H9 (cell line): ENCODE results near the gene ZSCAN31. TPM values are rescaled to one million over a fixed set of nuclear protein-coding genes. Genes with fewer than 3 reads are reported as not detected.

Experiments
- DNase-seq: peaks from one replicate; pipeline ENCODE4 v3.0.0-alpha.2; 2017
- H2AFZ ChIP-seq: one replicate; pipeline ENCODE4 v1.6.1; 2013; ENCODE audit warnings: mild to moderate bottlenecking, low read length, control low read depth, moderate library complexity
- H2AK5ac ChIP-seq: 2 replicates; pipeline ENCODE4 v1.6.1; 2013; ENCODE audit warnings: low read length, control low read depth, mixed read lengths; ENCODE audit not compliant: insufficient read length
- H2BK120ac ChIP-seq: one replicate; pipeline ENCODE4 v1.6.1; 2013; ENCODE audit warnings: low read depth, mild to moderate bottlenecking, low read length, control low read depth, inconsistent platforms; ENCODE audit not compliant: poor library complexity, severe bottlenecking
- H2BK12ac ChIP-seq: 2 replicates; pipeline ENCODE4 v1.6.1; 2013; ENCODE audit warnings: low read length, control low read depth, mixed read lengths, low read depth; ENCODE audit not compliant: insufficient read length
- H2BK15ac ChIP-seq: 2 replicates; pipeline ENCODE4 v1.6.1; 2013; ENCODE audit warnings: low read depth, low read length, control low read depth
- H2BK20ac ChIP-seq: one replicate; pipeline ENCODE4 v1.6.1; 2013; ENCODE audit warnings: low read depth, mild to moderate bottlenecking, low read length, control low read depth, inconsistent platforms; ENCODE audit not compliant: poor library complexity, severe bottlenecking
- H2BK5ac ChIP-seq: 2 replicates; pipeline ENCODE4 v1.6.1; 2013; ENCODE audit warnings: low read length, control low read depth, mixed read lengths; ENCODE audit not compliant: insufficient read length
- H3K14ac ChIP-seq: 2 replicates; pipeline ENCODE4 v1.6.1; 2013; ENCODE audit warnings: low read length, control low read depth; ENCODE audit not compliant: insufficient read depth
- H3K18ac ChIP-seq: 2 replicates; pipeline ENCODE4 v1.6.1; 2013; ENCODE audit warnings: low read depth, mild to moderate bottlenecking, mixed read lengths, low read length, control low read depth; ENCODE audit not compliant: insufficient read length
- H3K23ac ChIP-seq: 2 replicates; pipeline ENCODE4 v1.6.1; 2013; ENCODE audit warnings: low read length, control low read depth, mixed read lengths, low read depth; ENCODE audit not compliant: insufficient read length
- H3K23me2 ChIP-seq: 2 replicates; pipeline ENCODE4 v1.6.1; 2013; ENCODE audit warnings: low read depth, mild to moderate bottlenecking, mixed read lengths, low read length, control low read depth; ENCODE audit not compliant: insufficient read length, poor library complexity, severe bottlenecking
- H3K27ac ChIP-seq: 2 replicates; pipeline ENCODE4 v1.5.1; 2013; ENCODE audit warnings: low read length, control low read depth, mixed read lengths, low read depth; ENCODE audit not compliant: insufficient read length
- H3K27me3 ChIP-seq: 2 replicates; pipeline ENCODE4 v1.6.1; 2013; ENCODE audit warnings: low read length, control low read depth, inconsistent platforms; ENCODE audit not compliant: insufficient read depth
- H3K4ac ChIP-seq: 2 replicates; pipeline ENCODE4 v1.6.1; 2013; ENCODE audit warnings: low read depth, mild to moderate bottlenecking, control low read depth, inconsistent platforms, low read length, moderate library complexity
- H3K4me1 ChIP-seq: 2 replicates; pipeline ENCODE4 v1.6.1; 2013; ENCODE audit warnings: low read length, control low read depth, inconsistent platforms; ENCODE audit not compliant: insufficient read depth
- H3K4me2 ChIP-seq: 2 replicates; pipeline ENCODE4 v1.6.1; 2013; ENCODE audit warnings: low read length, control low read depth, mixed read lengths; ENCODE audit not compliant: insufficient read length, insufficient read depth
- H3K56ac ChIP-seq: 2 replicates; pipeline ENCODE4 v1.6.1; 2013; ENCODE audit warnings: low read depth, mild to moderate bottlenecking, mixed read lengths, low read length, control low read depth; ENCODE audit not compliant: insufficient read length
- H3K79me1 ChIP-seq: 2 replicates; pipeline ENCODE4 v1.6.1; 2013; ENCODE audit warnings: low read depth, mild to moderate bottlenecking, moderate library complexity, low read length, control low read depth, inconsistent platforms; ENCODE audit not compliant: insufficient read depth, poor library complexity, severe bottlenecking
- H3K79me2 ChIP-seq: 2 replicates; pipeline ENCODE4 v1.6.1; 2013; ENCODE audit warnings: low read length, control low read depth, inconsistent platforms; ENCODE audit not compliant: insufficient read depth
- H3K9ac ChIP-seq: 2 replicates; pipeline ENCODE4 v1.6.1; 2013; ENCODE audit warnings: low read length, control low read depth, mixed read lengths; ENCODE audit not compliant: insufficient read length; ENCODE audit errors: extremely low read depth
- H3K9me3 ChIP-seq: one replicate; pipeline ENCODE4 v1.6.1; 2013; ENCODE audit warnings: low read depth, low read length, inconsistent platforms; ENCODE audit not compliant: control insufficient read depth
- H3T11ph ChIP-seq: one replicate; pipeline ENCODE4 v1.6.1; 2013; ENCODE audit warnings: mild to moderate bottlenecking, low read length, control low read depth, inconsistent platforms
- H4K20me1 ChIP-seq: one replicate; pipeline ENCODE4 v1.6.1; 2013; ENCODE audit not compliant: control insufficient read depth, insufficient read length, insufficient read depth
- H4K5ac ChIP-seq: 2 replicates; pipeline ENCODE4 v1.6.1; 2013; ENCODE audit warnings: low read depth, mild to moderate bottlenecking, mixed read lengths, low read length, control low read depth; ENCODE audit not compliant: insufficient read length
- H4K8ac ChIP-seq: replicated peaks from 2 replicates; pipeline ENCODE4 v1.6.1; 2013; ENCODE audit warnings: low read length, control low read depth, mixed read lengths, low read depth; ENCODE audit not compliant: insufficient read length
- H4K91ac ChIP-seq: 2 replicates; pipeline ENCODE4 v1.6.1; 2013; ENCODE audit warnings: low read depth, mild to moderate bottlenecking, moderate library complexity, mixed read lengths, low read length, control low read depth; ENCODE audit not compliant: insufficient read length
- H3K27ac Mint-ChIP-seq, 3 experiments: 2 replicates in 2 of 3; 3 replicates in 1 of 3; pipeline ENCODE4 v1.8.0; 2020 to 2021; ENCODE audit warnings: mixed read lengths in 3 of 3, mild to moderate bottlenecking in 1 of 3, moderate library complexity in 1 of 3
- H3K27me3 Mint-ChIP-seq: 2 replicates; pipeline ENCODE4 v1.8.0; 2021; ENCODE audit warnings: low read depth, mild to moderate bottlenecking, moderate library complexity, mixed read lengths
- H3K36me3 Mint-ChIP-seq, 3 experiments: 2 replicates in 2 of 3; 3 replicates in 1 of 3; pipeline ENCODE4 v1.8.0; 2020 to 2021; ENCODE audit warnings: low read depth in 3 of 3, mixed read lengths in 3 of 3; ENCODE audit not compliant: insufficient read depth in 1 of 3
- H3K4me1 Mint-ChIP-seq, 2 experiments: 2 replicates each; pipeline ENCODE4 v1.8.0; 2020; ENCODE audit warnings: mixed read lengths in 2 of 2
- H3K4me3 Mint-ChIP-seq, 2 experiments: 2 replicates in 1 of 2; 3 replicates in 1 of 2; pipeline ENCODE4 v1.8.0; 2020 to 2021; ENCODE audit warnings: mild to moderate bottlenecking in 2 of 2, mixed read lengths in 2 of 2, moderate library complexity in 1 of 2
- H3K9me3 Mint-ChIP-seq, 2 experiments: 2 replicates in 1 of 2; 3 replicates in 1 of 2; pipeline ENCODE4 v1.8.0; 2020; ENCODE audit warnings: mild to moderate bottlenecking in 2 of 2, mixed read lengths in 2 of 2, moderate library complexity in 1 of 2
- WGBS: extraction: QIAGEN DNeasy Blood & Tissue Kit; methylation state at CpG from one replicate; pipeline ENCODE4 v1.1.7; 2013; ENCODE audit warnings: missing lambda C conversion rate, low lambda C conversion rate, mixed read lengths; ENCODE audit not compliant: insufficient read length; ENCODE audit errors: extremely low coverage; 5-methylcytosine and 5-hydroxymethylcytosine counted together
- total RNA-seq: library from RNA; stranded (reverse); gene quantifications from 2 replicates; pipeline ENCODE4 v1.2.1, GENCODE V29; 2021
- TF ChIP-seq, protein P1 (sequence below): fragments of 200-600 bp; sonication (generic); conservative IDR thresholded peaks from 3 replicates; pipeline ENCODE4 v1.8.0; 2021; ENCODE audit warnings: antibody characterized with exemption, mild to moderate bottlenecking

ZSCAN31 gene
- total RNA-seq, 1 experiment from 2014 or later = 7.1 TPM

DNA sequence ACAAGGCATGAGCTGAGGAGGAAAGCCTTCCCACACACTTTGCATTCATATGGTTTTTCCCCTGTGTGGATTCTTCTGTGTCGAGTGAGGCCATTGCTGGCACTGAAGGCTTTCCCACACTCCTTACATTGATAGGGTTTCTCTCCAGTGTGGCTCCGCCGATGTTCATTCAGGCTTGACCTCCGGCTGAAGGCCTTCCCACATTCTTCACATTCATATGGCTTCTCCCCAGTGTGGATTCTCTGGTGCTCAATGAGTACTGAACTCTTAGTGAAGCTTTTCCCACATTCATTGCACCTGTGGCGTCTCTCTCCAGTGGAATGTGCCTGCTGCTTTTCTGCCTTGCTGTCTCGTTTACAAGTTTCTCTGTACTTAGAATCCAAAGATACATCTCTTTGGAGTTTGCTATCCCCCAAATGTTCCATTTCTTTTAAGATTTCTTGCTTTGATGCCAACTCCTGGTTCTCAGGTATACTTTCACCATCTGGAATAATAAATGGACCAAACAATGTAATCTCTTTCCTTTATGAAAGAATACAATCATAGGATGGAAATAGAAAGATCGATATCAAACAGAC, 9.5 kb downstream of the ZSCAN31 start:
- WGBS = no CpG with 5 or more reads among the region's 7 CpGs
- Histone ChIP-seq H3K4me2 (no peak overlapping the region), H4K20me1 (no peaks in the 10 kb centered on the region), H4K8ac (no peak overlapping the region), H3K23ac (no peak overlapping the region), H2BK120ac (no peak overlapping the region), H2BK5ac (no peak overlapping the region), H3K9ac (no peak overlapping the region), H3K14ac (no peak overlapping the region), H3K79me2 (no peaks in the 10 kb centered on the region), H3K56ac (no peak overlapping the region), H4K91ac (no peak overlapping the region), H3K9me3 (peaks cover 24% of the 10 kb centered on the region), H2BK20ac (no peak overlapping the region), H3T11ph (no peak overlapping the region), H3K23me2 (no peaks in the 10 kb centered on the region), H2AK5ac (no peak overlapping the region), H3K4ac (no peak overlapping the region), H2BK15ac (no peak overlapping the region), H4K5ac (no peak overlapping the region), H3K4me1 (no peaks in the 10 kb centered on the region), H3K27me3 (no peaks in the 10 kb centered on the region), H2BK12ac (no peak overlapping the region), H3K79me1 (no peaks in the 10 kb centered on the region), H3K18ac (no peak overlapping the region), H2AFZ (no peak overlapping the region), H3K27ac (no peak overlapping the region)
- Mint-ChIP-seq H3K9me3 (peaks cover 33 to 46% of the 10 kb centered on the region in 2 experiments), H3K27ac (no peak overlapping the region), H3K4me3 (no peak overlapping the region), H3K27me3 (no peaks in the 10 kb centered on the region), H3K4me1 (no peaks in the 10 kb centered on the region), H3K36me3 (peaks cover 40 to 47% (median 45%) of the 10 kb centered on the region in 3 experiments)
- no peak for DNase-seq
- TF ChIP-seq, protein P1, sequence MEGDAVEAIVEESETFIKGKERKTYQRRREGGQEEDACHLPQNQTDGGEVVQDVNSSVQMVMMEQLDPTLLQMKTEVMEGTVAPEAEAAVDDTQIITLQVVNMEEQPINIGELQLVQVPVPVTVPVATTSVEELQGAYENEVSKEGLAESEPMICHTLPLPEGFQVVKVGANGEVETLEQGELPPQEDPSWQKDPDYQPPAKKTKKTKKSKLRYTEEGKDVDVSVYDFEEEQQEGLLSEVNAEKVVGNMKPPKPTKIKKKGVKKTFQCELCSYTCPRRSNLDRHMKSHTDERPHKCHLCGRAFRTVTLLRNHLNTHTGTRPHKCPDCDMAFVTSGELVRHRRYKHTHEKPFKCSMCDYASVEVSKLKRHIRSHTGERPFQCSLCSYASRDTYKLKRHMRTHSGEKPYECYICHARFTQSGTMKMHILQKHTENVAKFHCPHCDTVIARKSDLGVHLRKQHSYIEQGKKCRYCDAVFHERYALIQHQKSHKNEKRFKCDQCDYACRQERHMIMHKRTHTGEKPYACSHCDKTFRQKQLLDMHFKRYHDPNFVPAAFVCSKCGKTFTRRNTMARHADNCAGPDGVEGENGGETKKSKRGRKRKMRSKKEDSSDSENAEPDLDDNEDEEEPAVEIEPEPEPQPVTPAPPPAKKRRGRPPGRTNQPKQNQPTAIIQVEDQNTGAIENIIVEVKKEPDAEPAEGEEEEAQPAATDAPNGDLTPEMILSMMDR = no peak
